ENCODE data around the gene PARVG.
A peak's percentile ranks its signal among the peaks of the same experiment; 100 is the strongest.

The PARVG gene

GRCh38 chr22:44157916-44158618 lies 22.7 kb upstream of the PARVG start:
- DNase-seq: no peak

GRCh38 chr22:44158816-44159215 lies 21.9 kb upstream of the PARVG start:
- no peak for DNase-seq

GRCh38 chr22:44159221-44159620 lies 21.5 kb upstream of the PARVG start:
- DNase-seq: no peak

DNA sequence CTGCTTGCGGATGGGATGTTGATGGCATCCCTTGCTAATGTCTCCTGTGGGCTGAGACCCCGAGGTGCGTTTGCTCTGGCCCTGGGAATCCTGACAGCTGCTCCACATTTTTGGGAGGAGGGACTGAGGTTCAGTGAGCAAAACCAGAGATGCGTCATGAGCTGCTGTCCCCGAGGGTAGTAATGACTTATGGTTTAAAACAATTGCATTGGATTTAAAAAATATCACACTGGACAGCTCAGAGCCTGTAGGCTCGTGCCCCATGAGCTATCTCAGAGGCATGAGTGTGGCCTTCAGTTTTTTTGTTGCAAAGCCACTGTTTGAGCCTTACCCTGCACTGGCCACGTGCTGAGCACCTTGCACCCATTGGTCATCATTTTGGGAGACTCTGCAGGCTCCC lies 20.9 kb upstream of the PARVG start:
- no peak for DNase-seq

GRCh38 chr22:44160421-44160820 lies 20.3 kb upstream of the PARVG start:
- DNase-seq: no peak

DNA sequence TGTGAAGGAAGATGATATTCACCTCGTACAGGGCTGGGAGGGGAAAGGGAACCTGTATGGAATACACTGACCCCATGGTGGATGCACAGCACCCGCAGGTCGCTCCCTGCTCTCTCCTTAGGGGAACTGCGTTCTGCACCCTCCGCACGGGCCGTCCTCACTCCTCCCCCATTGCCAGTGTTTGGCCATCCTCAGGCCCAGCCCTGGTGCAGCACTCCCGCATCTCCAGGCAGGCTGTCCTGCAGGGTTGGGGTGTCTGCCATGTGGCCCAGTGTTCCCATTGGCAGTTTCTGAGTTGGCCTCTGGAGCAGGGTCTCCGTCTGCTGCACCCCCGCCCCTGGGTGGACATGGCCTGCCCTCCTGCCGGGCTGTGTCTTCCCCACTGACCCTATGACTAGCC lies 19.1 kb upstream of the PARVG start:
- DNase-seq: no peak

- DNase-seq: no peak
These were observed 17.8 kb upstream of the PARVG start for GRCh38 chr22:44162960-44163359.

- no peak for DNase-seq
These were observed 17.2 kb upstream of the PARVG start for GRCh38 chr22:44163536-44163935.

GRCh38 chr22:44164031-44164430 lies 16.7 kb upstream of the PARVG start:
- DNase-seq: no peak

DNA sequence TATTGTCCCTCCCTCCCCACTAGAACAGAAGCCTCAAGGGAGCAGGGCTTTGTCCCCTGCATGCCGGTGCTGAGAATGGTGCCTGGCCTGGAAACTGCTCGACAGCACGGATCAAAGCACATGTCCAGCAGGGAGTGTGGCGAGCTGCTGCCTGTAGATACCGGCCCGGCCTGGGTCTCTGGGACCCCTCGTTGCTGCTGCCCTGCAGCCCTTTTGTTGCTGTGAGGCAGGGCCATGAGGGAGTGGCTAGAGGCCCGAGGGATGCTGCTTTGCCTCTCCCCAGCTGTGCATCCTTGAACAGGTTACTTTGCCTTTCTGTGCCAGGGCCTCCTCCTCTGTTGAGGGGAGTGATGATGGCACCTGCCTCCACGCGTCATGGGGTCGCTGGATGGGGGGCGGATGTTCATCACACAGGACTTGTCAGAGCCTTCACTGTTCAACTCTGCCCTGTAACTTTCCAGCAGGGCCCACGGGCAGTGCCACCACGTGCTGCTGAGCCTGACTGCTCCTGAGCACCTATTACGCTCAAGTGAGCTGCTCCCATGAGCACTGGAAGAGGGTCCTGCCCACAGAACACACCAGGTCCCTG lies 15.3 kb upstream of the PARVG start:
- no peak for DNase-seq

- no peak for DNase-seq
These were observed 14.0 kb upstream of the PARVG start for GRCh38 chr22:44166498-44167276.

DNA sequence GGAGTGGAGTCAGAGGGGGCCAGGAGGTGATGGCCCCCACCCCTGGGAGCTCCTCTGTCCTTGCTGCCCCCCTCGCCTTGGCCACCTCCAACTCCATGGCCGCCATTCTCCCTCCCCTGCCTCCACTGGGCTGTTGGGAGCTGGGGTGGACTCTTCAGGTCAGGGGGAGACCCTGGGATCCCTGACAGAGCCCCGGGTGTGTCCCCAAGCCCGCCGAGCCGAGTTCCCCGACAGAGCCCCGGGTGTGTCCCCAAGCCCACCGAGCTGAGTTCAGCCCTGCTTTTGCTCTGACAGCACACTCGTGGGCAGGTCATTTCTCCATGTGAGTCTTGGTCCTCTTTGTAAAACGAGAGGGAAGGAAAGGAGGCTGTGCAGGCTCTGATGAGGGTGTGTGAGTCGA lies 13.2 kb upstream of the PARVG start:
- DNase-seq: no peak

DNA sequence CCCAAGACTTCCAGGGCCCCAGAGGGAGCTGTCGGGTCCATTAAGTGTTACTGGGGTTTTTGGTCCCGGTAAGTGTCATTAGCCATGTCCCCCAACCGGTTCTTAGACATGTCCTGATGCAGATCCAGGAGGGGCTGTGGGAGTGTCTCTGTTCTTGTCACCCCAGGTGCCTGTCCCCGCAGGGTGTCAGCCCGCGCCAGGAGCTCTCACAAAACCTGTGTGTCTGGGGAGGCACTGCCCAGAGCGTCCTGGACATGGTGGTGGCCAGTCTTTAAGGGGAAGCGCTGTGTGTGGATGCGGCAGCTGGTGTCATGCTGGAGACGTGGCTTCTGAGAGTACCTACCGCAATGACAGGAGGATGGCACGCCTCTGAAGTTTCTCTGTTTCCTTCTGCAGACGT lies 12.5 kb upstream of the PARVG start:
- no peak for DNase-seq

- no peak for DNase-seq
These were observed 10.3 kb upstream of the PARVG start for GRCh38 chr22:44170470-44170869.

DNA sequence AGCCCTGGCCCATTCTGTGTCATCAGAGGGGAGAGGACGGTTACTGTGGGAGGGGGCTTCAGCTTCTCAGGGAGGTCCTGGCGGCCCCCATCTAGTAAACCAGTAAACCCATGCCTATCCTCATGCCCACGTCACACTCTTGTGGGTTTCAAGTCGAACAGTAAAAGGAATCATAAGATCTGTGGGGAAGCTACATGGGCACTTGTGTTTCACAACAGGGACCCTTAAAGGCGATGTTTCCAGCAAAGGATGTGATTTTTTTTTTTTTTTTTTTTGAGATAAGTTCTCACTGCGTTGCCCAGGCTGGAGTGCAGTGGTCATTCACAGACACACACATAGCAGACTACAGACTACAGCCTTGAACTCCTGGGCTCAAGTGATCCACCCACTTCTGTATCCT lies 9.2 kb upstream of the PARVG start:
- DNase-seq: no peak

GRCh38 chr22:44172370-44173108 lies 8.2 kb upstream of the PARVG start:
- DNase-seq: no peak

GRCh38 chr22:44173154-44173553 lies 7.6 kb upstream of the PARVG start:
- DNase-seq: no peak

DNA sequence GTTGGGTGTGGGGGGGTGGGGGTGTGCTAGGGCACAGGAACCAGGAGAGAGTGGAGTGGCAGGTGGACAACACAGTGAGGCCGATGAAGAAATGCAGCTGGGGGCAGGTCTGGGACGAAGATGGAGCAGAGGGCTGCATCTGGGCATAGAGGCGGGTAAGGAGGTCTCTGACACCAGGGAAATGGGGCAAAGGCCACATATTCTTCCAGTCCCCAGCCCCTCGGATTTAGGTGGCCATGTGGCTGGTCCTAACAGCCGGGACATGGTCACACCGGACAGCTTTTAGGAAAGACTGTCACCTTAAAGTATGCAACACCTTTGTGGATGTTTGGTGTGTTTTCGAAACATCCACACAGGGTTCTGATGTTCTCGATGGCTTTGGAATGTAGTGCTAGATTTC lies 5.0 kb upstream of the PARVG start:
- no peak for DNase-seq

- DNase-seq: peak; percentile 28
These were observed 1.3 kb upstream of the PARVG start for GRCh38 chr22:44179196-44179988.

DNA sequence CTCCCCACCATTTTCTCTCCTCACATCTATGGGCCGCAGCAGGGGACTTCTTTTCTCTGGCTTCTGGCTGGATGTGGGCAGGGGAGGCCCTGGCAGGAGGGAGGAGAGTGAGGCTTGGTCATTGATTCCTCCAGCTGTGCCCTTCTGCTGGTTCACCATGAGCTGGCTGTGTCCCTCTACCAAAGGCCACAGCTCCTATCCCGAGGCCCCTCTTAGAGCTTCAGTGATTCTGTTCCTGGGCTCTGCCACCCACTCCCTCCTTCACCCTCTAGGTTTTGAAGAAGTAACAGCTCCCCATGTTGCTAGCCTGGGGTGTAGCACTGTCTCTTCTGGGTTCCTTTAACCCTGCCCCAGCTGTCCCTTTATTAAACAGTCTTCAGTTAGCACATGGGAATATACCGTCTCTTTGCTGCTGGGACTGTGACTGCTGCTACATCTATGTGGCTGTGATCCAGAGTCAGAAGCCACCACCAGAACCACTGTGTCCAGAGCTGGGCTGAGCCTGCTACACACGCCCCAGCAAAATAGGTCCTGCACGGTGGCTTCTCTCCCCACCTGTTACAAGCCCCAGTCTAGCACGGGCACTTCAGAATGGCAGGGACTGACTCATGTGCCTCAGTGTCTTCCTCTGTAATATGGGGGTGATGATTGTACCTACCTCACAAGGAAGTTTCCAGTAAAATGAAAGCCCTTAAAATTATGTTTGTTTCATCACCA lies 578 bp upstream of the PARVG start:
- no peak for DNase-seq

DNA sequence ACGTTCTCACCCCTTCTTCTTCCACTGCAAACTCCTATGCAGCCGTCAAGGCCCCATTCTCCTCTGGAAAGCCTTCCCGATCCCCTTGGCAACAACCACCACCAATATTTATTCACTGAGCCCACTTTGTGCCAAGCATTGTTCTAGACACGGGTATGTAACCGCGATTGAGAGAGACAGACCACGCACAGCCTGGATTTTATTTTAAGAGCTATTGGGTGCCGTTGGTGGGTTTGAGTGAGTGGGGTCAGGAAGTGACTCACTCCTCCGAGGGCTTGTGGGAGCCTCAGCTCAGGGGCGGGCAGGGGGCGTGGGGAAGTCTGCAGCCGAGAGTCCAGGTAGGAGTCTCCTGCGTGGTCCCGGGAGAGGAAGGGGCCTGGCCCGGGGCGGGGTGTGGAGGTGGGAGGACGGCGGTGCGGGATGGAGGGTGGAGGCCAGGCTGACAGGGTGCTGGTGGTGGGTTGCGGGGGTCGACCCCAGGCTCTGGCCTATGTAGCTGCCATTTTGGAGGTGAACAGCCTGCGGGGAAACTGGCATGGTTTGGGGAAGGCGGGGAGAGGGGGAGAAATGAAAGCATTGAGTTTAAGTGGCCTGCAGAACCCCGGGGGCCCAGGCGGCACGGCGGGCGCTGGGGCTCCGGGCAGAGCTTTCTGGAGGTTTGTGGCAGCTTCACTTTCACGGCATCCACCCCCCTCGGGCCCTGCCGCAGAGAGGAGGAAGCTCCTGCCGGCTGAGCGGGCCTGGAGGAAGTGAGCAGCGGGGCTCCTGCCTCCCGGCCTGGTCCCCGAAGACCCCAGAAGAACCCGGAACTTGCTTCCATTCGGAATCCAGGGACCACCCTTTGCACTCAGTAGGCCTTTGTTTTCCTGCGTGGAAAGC lies 547 bp downstream of the PARVG start:
- DNase-seq: no peak

Data from NCI-H2171 treated with DMSO at 0.1 percent for 48 hours (cell line).